HEK293 (cell line): Measurements from ENCODE around the gene TMEM141.

Experiments
- CTCF ChIA-PET: fragments of 350-600 bp; formaldehyde crosslinking; extraction: SDS; loops from one replicate; lab custom pipeline; 2021; ENCODE audit warnings: antibody characterized with exemption; lab: Yijun Ruan, JAX
- POLR2A ChIA-PET: fragments of 300-600 bp; formaldehyde crosslinking; extraction: SDS; loops from one replicate; lab custom pipeline; 2020; ENCODE audit warnings: antibody characterized with exemption, inconsistent platforms; lab: Yijun Ruan, JAX
- H3K27ac ChIP-seq: fragments of 200-500 bp; sonication (Bioruptor generic); 2 replicates; pipeline ENCODE4 v1.5.1; 2014; ENCODE audit warnings: low read depth, low read length, control low read depth, inconsistent platforms; ENCODE audit errors: extremely low read depth
- H3K36me3 ChIP-seq, 2 experiments: fragments of 200-500 bp in 1 of 2; sonication (Bioruptor generic) in 1 of 2; 1 replicate in 1 of 2; 2 replicates in 1 of 2; pipeline ENCODE4 v1.5.1; 2014 to 2017; ENCODE audit warnings: inconsistent platforms in 2 of 2, low read length in 2 of 2; ENCODE audit not compliant: control insufficient read depth in 2 of 2, insufficient read depth in 1 of 2
- H3K4me1 ChIP-seq: fragments of 200-500 bp; sonication (Bioruptor generic); 2 replicates; pipeline ENCODE4 v1.5.1; 2014; ENCODE audit warnings: mild to moderate bottlenecking, low read length, inconsistent platforms; ENCODE audit not compliant: control insufficient read depth, insufficient read depth
- H3K4me3 ChIP-seq: 2 replicates; pipeline ENCODE4 v1.5.1; 2011; ENCODE audit warnings: low read depth, mild to moderate bottlenecking, control low read depth, low read length, moderate library complexity
- H3K9me3 ChIP-seq: fragments of 200-500 bp; sonication (Bioruptor generic); 2 replicates; pipeline ENCODE4 v1.5.1; 2014; ENCODE audit warnings: low read depth, low read length, inconsistent platforms; ENCODE audit not compliant: control insufficient read depth, insufficient read depth
- EGR2 ChIP-seq: fragments of 450-650 bp; formaldehyde crosslinking; IDR thresholded peaks from 2 replicates; pipeline ENCODE4 v1.5.1; 2016; ENCODE audit warnings: low read depth, missing biosample characterization, missing genetic modification characterization
- KLF9 ChIP-seq: fragments of 450-650 bp; formaldehyde crosslinking; IDR thresholded peaks from 2 replicates; pipeline ENCODE4 v1.5.1; 2016; ENCODE audit warnings: missing biosample characterization, missing genetic modification characterization, low read depth
- PRDM1 ChIP-seq: fragments of 450-650 bp; formaldehyde crosslinking; IDR thresholded peaks from 2 replicates; pipeline ENCODE4; 2016; ENCODE audit warnings: missing biosample characterization, missing genetic modification characterization
- PRDM6 ChIP-seq: fragments of 450-650 bp; formaldehyde crosslinking; IDR thresholded peaks from 2 replicates; pipeline ENCODE4 v1.5.1; 2017; ENCODE audit warnings: missing biosample characterization, missing genetic modification characterization
- SCRT1 ChIP-seq: fragments of 450-650 bp; formaldehyde crosslinking; IDR thresholded peaks from 2 replicates; pipeline ENCODE4 v1.5.1; 2016; ENCODE audit warnings: missing biosample characterization, missing genetic modification characterization, borderline replicate concordance
- SETDB1 ChIP-seq: IDR thresholded peaks from one replicate; pipeline ENCODE4 v1.6.1; 2017; ENCODE audit warnings: mild to moderate bottlenecking, low read length, moderate library complexity, mixed read lengths; ENCODE audit not compliant: insufficient read length
- ZBTB17 ChIP-seq: fragments of 450-650 bp; formaldehyde crosslinking; IDR thresholded peaks from 2 replicates; pipeline ENCODE4 v1.5.1; 2016; ENCODE audit warnings: missing biosample characterization, missing genetic modification characterization
- ZBTB7A ChIP-seq: fragments of 450-650 bp; formaldehyde crosslinking; IDR thresholded peaks from 2 replicates; pipeline ENCODE4 v1.5.1; 2016; ENCODE audit warnings: low read depth, missing biosample characterization, missing genetic modification characterization
- ZNF138 ChIP-seq: fragments of 450-650 bp; formaldehyde crosslinking; IDR thresholded peaks from 2 replicates; pipeline ENCODE4 v1.5.1; 2016; ENCODE audit warnings: missing biosample characterization, missing genetic modification characterization, borderline replicate concordance
- ZNF146 ChIP-seq: fragments of 450-650 bp; formaldehyde crosslinking; IDR thresholded peaks from 2 replicates; pipeline ENCODE4 v1.5.1; 2016; ENCODE audit warnings: missing biosample characterization, missing genetic modification characterization
- ZNF19 ChIP-seq: fragments of 450-650 bp; formaldehyde crosslinking; IDR thresholded peaks from 2 replicates; pipeline ENCODE4; 2016; ENCODE audit warnings: missing biosample characterization, missing genetic modification characterization, low read depth
- ZNF23 ChIP-seq: fragments of 450-650 bp; formaldehyde crosslinking; IDR thresholded peaks from 2 replicates; pipeline ENCODE4 v1.5.1; 2016; ENCODE audit warnings: missing biosample characterization, missing genetic modification characterization, borderline replicate concordance
- ZNF394 ChIP-seq: fragments of 450-650 bp; formaldehyde crosslinking; IDR thresholded peaks from 2 replicates; pipeline ENCODE4 v1.5.1; 2016; ENCODE audit warnings: missing biosample characterization, missing genetic modification characterization, mild to moderate bottlenecking, moderate library complexity, borderline replicate concordance
- ZNF423 ChIP-seq: fragments of 450-650 bp; formaldehyde crosslinking; IDR thresholded peaks from 2 replicates; pipeline ENCODE4 v1.5.1; 2016; ENCODE audit warnings: missing biosample characterization, missing genetic modification characterization
- ZNF513 ChIP-seq: fragments of 450-650 bp; IDR thresholded peaks from 2 replicates; pipeline ENCODE4 v1.5.1; 2018; ENCODE audit warnings: missing biosample characterization, missing genetic modification characterization
- ZNF529 ChIP-seq: fragments of 450-650 bp; formaldehyde crosslinking; IDR thresholded peaks from 2 replicates; pipeline ENCODE4 v1.5.1; 2017; ENCODE audit warnings: missing genetic modification characterization, missing biosample characterization; ENCODE audit not compliant: insufficient replicate concordance
- ZNF560 ChIP-seq: fragments of 450-650 bp; formaldehyde crosslinking; IDR thresholded peaks from 2 replicates; pipeline ENCODE4 v1.5.1; 2017; ENCODE audit warnings: missing biosample characterization, missing genetic modification characterization, borderline replicate concordance
- ZNF561 ChIP-seq: fragments of 450-650 bp; IDR thresholded peaks from 2 replicates; pipeline ENCODE4 v1.5.1; 2018; ENCODE audit warnings: missing biosample characterization, missing genetic modification characterization, borderline replicate concordance
- ZNF626 ChIP-seq: fragments of 450-650 bp; sonication (Bioruptor Pico); formaldehyde crosslinking; IDR thresholded peaks from 2 replicates; pipeline ENCODE4 v1.5.1; 2018; ENCODE audit warnings: missing biosample characterization, missing genetic modification characterization, inconsistent platforms
- ZSCAN5A ChIP-seq: fragments of 450-650 bp; formaldehyde crosslinking; IDR thresholded peaks from 2 replicates; pipeline ENCODE4 v1.5.1; 2016; ENCODE audit warnings: missing biosample characterization, missing genetic modification characterization

Gene TMEM141

GRCh38 chr9:136751244-136751643, 39.9 kb upstream of the TMEM141 start:
- CTCF ChIA-PET, result interaction anchor here (0.7 to 2.2 kb wide), 3 partner anchors 10 to 283 kb away, joined by 3 to 8 read pairs (median 3); no protein-coding TSS in a partner anchor
- no peak overlapping the region for H3K4me3 ChIP-seq
- H3K4me1 ChIP-seq, result no peaks in the 10 kb centered on the region
- H3K27ac ChIP-seq, result no peak overlapping the region
- TF ChIP-seq ZBTB17 (tag by site-specific recombination) (no peak), ZNF560 (no peak), ZNF513 (tag by site-specific recombination) (no peak), EGR2 (tag by site-specific recombination) (no peak), ZNF561 (tag by site-specific recombination) (no peak), SCRT1 (no peak), ZNF23 (tag by site-specific recombination) (no peak), ZNF394 (tag by site-specific recombination) (no peak), ZNF146 (no peak), ZNF138 (tag by site-specific recombination) (no peak), ZNF529 (no peak), ZNF423 (tag by site-specific recombination) (no peak)
- H3K36me3 ChIP-seq, result no peaks in the 10 kb centered on the region
- POLR2A ChIA-PET, result interaction anchor here (1.1 to 5.1 kb wide), 2 partner anchors 23 to 472 kb away, joined by 3 to 21 read pairs; no protein-coding TSS in a partner anchor
- no peaks in the 10 kb centered on the region for H3K9me3 ChIP-seq

- H3K4me3 ChIP-seq, result no peak overlapping the region
- POLR2A ChIA-PET, result no interaction called here
- no peaks in the 10 kb centered on the region for H3K9me3 ChIP-seq
- H3K27ac ChIP-seq, result no peak overlapping the region
- H3K36me3 ChIP-seq, result no peaks in the 10 kb centered on the region
- H3K4me1 ChIP-seq, result no peaks in the 10 kb centered on the region
- CTCF ChIA-PET, result interaction anchor here (0.7 to 2.2 kb wide), 3 partner anchors 9 to 283 kb away, joined by 3 to 8 read pairs (median 3); no protein-coding TSS in a partner anchor
- TF ChIP-seq KLF9 (tag by site-specific recombination) (no peak), PRDM6 (tag by site-specific recombination) (no peak), SETDB1 (peak; percentile 71), ZNF19 (tag by site-specific recombination) (no peak), ZSCAN5A (peak; percentile 97), PRDM1 (tag by site-specific recombination) (peak; percentile 67), ZNF626 (no peak), ZBTB7A (tag by site-specific recombination) (no peak)
Observed at GRCh38 chr9:136751814-136752213, 39.3 kb upstream of the TMEM141 start.
